SK-MEL-5 (cell line): ENCODE data around the gene RAPGEF2. TPM values are rescaled to one million over a fixed set of nuclear protein-coding genes. Genes with fewer than 3 reads are reported as not detected.
"Not testable (repeated sequence)": the region's sequence is repeated elsewhere in the genome, so short reads cannot be mapped to it uniquely, and the experiment has no call there.

Experiments used
- DNase-seq: peaks from one replicate; pipeline ENCODE4 v3.0.0-alpha.2; 2016; ENCODE audit warnings: low read depth, low spot score
- in situ Hi-C: cut with HindIII; loops from 2 replicates; pipeline ENCODE4 v1.10.0; 2016; ENCODE audit warnings: low sequenced_read_pairs, high pct_unique_total_duplicates, low pct_unique_long_range_greater_than_20kb
- total RNA-seq: library from RNA; depleted of rRNA; stranded (reverse); fragments of >200 nt; shearing (Covaris generic); gene quantifications from 2 replicates; pipeline ENCODE4 v1.2.3, GENCODE V29; 2014

RAPGEF2 gene
- total RNA-seq, 1 experiment from 2014 or later = 27.5 TPM

GRCh38 chr4:159378056-159378616 is 275.3 kb downstream of the RAPGEF2 start:
- no peak for DNase-seq
- in situ Hi-C loops = no loop called here

- DNase-seq, in situ Hi-C loops: not testable (repeated sequence)
Observed at GRCh38 chr4:159379064-159379463, 276.2 kb downstream of the RAPGEF2 start.

GRCh38 chr4:159379836-159380235 is 277.0 kb downstream of the RAPGEF2 start:
- DNase-seq = no peak

GRCh38 chr4:159382856-159383561 is 280.1 kb downstream of the RAPGEF2 start:
- DNase-seq = no peak
- in situ Hi-C loops = no loop called here

More at GRCh38 chr4:159379836-159380235, 277.0 kb downstream of the RAPGEF2 start:
- in situ Hi-C loops = no loop called here

- no peak for DNase-seq
- in situ Hi-C loops = no loop called here
Observed at GRCh38 chr4:159383562-159383931, 280.7 kb downstream of the RAPGEF2 start.

GRCh38 chr4:159384017-159384416 is 281.1 kb downstream of the RAPGEF2 start:
- DNase-seq = no peak
- in situ Hi-C loops = no loop called here

- in situ Hi-C loops = no loop called here
- DNase-seq = peak; percentile 15
Observed at GRCh38 chr4:159384632-159385031, 281.8 kb downstream of the RAPGEF2 start.

GRCh38 chr4:159386620-159387019 is 283.7 kb downstream of the RAPGEF2 start:
- no peak for DNase-seq
- in situ Hi-C loops = no loop called here

GRCh38 chr4:159389756-159390155 is 286.9 kb downstream of the RAPGEF2 start:
- no peak for DNase-seq
- in situ Hi-C loops = no loop called here

GRCh38 chr4:159390648-159391047 is 287.8 kb downstream of the RAPGEF2 start:
- peak; percentile 8 for DNase-seq
- in situ Hi-C loops = no loop called here

GRCh38 chr4:159395693-159396092 is 292.8 kb downstream of the RAPGEF2 start:
- in situ Hi-C loops = no loop called here

GRCh38 chr4:159396151-159396550 is 293.3 kb downstream of the RAPGEF2 start:
- in situ Hi-C loops = no loop called here
- peak; percentile 53 for DNase-seq

More at GRCh38 chr4:159395693-159396092, 292.8 kb downstream of the RAPGEF2 start:
- peak; percentile 94 for DNase-seq

GRCh38 chr4:159398236-159398638 is 295.4 kb downstream of the RAPGEF2 start:
- DNase-seq = peak; percentile 37
- in situ Hi-C loops = no loop called here

GRCh38 chr4:159400558-159401225 is 297.8 kb downstream of the RAPGEF2 start:
- no peak for DNase-seq
- in situ Hi-C loops = no loop called here

- DNase-seq = no peak
- in situ Hi-C loops = no loop called here
Observed at GRCh38 chr4:159401226-159401712, 298.4 kb downstream of the RAPGEF2 start.

- in situ Hi-C loops = no loop called here
- no peak for DNase-seq
Observed at GRCh38 chr4:159401791-159402380, 299.0 kb downstream of the RAPGEF2 start.
